Testis (tissue), 2 donors: ENCODE results near the gene NLGN1.

ENCODE experiments used
- POLR2A ChIP-seq: fragments of 450-650 bp; IDR thresholded peaks from one replicate; pipeline ENCODE4 v1.6.1; 2017; ENCODE audit warnings: antibody characterized with exemption, mild to moderate bottlenecking, moderate library complexity
- TF ChIP-seq, protein P1 (sequence below), 3 experiments: fragments of 450-650 bp in 2 of 3; fragments of 200-600 bp in 1 of 3; sonication (generic) in 1 of 3; IDR thresholded peaks; one replicate each; pipeline ENCODE4 v1.5.1; 2016 to 2019; ENCODE audit warnings: antibody characterized with exemption in 3 of 3, mild to moderate bottlenecking in 2 of 3, moderate library complexity in 1 of 3

GRCh38 chr3:173395073-173395411 is 2.5 kb upstream of the NLGN1 start:
- TF ChIP-seq, protein P1, sequence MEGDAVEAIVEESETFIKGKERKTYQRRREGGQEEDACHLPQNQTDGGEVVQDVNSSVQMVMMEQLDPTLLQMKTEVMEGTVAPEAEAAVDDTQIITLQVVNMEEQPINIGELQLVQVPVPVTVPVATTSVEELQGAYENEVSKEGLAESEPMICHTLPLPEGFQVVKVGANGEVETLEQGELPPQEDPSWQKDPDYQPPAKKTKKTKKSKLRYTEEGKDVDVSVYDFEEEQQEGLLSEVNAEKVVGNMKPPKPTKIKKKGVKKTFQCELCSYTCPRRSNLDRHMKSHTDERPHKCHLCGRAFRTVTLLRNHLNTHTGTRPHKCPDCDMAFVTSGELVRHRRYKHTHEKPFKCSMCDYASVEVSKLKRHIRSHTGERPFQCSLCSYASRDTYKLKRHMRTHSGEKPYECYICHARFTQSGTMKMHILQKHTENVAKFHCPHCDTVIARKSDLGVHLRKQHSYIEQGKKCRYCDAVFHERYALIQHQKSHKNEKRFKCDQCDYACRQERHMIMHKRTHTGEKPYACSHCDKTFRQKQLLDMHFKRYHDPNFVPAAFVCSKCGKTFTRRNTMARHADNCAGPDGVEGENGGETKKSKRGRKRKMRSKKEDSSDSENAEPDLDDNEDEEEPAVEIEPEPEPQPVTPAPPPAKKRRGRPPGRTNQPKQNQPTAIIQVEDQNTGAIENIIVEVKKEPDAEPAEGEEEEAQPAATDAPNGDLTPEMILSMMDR (IDR thresholded peaks at IDR 0.05), result no peak
- no peak for TF ChIP-seq POLR2A
